ENCODE measurements around the gene DBNL.

Gene DBNL

DNA sequence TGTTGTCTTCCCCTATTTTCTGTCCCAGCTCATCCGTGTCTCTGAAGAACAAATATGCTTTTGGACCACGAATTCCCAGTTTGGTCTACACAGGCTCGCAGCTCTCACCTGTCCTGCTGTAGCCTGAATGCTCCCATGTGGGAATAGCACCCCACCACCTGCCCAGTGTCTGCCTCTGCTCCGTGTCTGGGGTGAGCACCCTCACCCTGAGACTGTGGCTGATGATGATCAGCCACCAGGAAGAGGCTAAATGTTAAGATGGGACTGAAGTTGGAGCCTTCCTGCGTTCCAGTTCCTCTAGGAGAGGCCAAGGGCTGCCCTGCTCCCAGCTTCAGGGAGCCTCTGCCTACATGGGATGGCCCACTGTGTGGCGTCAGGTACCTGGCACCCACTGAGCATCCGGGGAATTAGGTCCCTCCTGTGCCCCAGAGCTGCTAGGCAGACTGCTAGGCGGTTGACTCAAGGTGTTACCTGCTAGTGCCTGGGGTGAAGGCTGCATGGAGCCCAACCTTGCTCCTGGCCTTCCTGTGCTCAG is 17.2 kb downstream of the DBNL start:
- H3K4me3 ChIP-seq (ENCODE audit: low read depth, low read length): no peak overlapping the region
- TF ChIP-seq, protein P1, sequence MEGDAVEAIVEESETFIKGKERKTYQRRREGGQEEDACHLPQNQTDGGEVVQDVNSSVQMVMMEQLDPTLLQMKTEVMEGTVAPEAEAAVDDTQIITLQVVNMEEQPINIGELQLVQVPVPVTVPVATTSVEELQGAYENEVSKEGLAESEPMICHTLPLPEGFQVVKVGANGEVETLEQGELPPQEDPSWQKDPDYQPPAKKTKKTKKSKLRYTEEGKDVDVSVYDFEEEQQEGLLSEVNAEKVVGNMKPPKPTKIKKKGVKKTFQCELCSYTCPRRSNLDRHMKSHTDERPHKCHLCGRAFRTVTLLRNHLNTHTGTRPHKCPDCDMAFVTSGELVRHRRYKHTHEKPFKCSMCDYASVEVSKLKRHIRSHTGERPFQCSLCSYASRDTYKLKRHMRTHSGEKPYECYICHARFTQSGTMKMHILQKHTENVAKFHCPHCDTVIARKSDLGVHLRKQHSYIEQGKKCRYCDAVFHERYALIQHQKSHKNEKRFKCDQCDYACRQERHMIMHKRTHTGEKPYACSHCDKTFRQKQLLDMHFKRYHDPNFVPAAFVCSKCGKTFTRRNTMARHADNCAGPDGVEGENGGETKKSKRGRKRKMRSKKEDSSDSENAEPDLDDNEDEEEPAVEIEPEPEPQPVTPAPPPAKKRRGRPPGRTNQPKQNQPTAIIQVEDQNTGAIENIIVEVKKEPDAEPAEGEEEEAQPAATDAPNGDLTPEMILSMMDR (IDR thresholded peaks at IDR 0.05; ENCODE audit: borderline replicate concordance, insufficient read depth, low read depth, low read length): no peak

DNA sequence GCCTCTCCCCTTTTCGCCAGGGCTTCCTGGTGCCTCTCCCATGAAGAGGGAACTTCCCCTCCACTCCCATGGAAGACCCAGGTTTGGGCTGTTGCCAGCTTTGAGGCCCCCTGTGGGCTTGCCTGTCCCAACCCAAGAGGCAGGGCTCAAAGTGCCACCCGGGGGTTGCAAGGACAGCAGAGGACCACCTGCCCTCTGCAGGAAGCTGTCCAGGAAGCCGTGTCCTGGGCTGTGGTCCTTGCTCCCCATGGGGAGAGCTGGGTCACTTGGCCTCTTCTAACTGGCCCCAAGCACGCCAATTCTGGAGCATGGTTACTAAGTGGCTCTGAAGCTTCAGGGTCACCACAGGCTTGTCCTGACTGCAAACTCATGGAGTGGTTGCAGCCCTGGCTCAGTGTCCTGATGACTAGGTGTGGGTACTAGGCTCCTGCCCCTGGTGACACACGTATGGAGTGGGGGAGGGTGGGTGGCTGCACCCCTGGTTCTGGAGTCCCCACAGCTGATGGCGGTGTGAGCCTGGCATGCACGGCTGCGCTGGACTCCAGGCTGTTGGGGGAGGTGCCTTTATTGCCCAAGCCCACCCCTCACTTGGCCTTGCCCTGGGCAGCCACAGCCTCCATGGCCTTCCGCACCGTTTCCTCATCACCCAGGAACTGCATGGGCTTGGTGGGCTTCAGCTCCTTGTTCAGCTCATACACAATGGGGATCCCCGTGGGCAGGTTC is 17.8 kb downstream of the DBNL start:
- H3K4me3 ChIP-seq (ENCODE audit: low read depth, low read length): no peak overlapping the region
- TF ChIP-seq, protein P1 (IDR thresholded peaks at IDR 0.05; ENCODE audit: borderline replicate concordance, insufficient read depth, low read depth, low read length): no peak

DNA sequence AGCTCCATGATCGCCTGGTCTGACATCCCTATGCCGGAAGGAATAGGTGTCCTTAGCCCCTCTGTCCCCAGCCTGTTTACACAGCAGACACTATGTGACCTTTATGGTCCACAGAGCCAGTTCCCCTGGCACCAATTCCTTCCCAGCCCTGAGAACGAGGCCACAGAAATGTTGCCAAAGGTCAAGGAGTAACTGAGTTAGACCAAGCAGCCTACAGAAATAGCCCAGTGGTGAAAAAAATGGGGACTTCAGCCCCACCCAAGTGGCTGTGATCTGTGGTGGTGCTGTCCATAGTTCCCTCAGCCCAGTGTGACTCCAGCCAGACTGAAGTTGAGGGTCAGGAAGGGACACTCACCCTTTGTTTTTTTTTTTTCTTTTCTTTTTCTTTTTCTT is 18.4 kb downstream of the DBNL start:
- TF ChIP-seq, protein P1 (IDR thresholded peaks at IDR 0.05; ENCODE audit: borderline replicate concordance, insufficient read depth, low read depth, low read length): no peak
- H3K4me3 ChIP-seq (ENCODE audit: low read depth, low read length): no peak overlapping the region

DNA sequence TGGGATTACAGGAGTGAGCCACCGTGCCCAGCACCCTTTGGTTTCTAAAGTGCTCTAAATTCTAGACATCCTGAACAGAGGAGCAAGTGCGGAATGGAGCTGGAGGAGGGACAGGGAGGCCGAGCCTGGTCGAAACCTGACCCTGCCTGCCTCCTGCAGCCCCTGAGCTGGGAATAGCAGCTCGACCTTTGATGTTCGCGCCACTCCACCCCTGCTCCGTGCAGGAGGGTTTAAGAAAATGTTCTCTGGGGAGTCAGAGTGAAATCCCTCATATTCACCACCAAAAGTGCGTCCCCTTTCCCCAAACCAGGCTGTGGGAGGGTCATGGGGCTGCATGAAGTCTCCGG is 19.0 kb downstream of the DBNL start:
- H3K4me3 ChIP-seq (ENCODE audit: low read depth, low read length): no peak overlapping the region
- TF ChIP-seq, protein P1 (IDR thresholded peaks at IDR 0.05; ENCODE audit: borderline replicate concordance, insufficient read depth, low read depth, low read length): no peak

DNA sequence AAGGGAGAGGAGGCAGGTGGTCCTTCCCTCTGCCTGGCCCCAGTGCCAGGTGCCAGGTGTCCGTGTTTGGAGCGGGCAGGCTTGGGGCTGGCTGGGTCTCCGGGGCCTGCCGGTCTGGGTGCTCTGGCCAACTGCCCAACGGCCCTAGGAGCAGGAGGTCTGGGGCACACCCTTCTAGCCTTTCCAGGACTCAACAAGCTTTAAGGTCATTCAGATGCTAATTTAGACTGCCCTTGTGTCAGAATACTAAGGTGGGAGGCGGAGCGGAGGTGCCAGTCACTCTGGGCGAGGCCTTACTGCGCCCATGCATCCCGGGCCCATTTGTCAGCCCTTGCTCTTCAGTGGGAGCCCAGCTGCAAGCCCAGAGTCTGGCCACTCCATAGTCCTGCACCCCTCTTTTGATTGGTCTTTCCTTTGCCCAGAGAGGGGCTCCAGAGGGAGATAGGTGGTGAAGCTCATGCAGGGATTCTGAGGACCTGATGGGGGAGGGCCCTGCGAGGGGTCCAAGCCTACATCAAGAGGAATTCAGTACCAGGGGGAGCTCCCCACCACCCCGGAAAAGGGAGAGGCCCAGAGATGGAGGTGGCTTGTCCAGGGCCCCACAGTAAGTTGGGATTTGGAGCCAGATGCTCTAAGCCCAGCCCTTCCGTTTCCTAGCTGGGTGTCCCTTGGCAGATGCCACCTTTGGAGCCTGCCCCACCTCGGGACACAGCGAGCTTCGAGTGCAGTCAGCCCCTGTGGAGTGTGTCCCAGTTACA is 19.6 kb downstream of the DBNL start:
- no peak overlapping the region for H3K4me3 ChIP-seq (ENCODE audit: low read depth, low read length)
- TF ChIP-seq, protein P1 (IDR thresholded peaks at IDR 0.05; ENCODE audit: borderline replicate concordance, insufficient read depth, low read depth, low read length): no peak

DNA sequence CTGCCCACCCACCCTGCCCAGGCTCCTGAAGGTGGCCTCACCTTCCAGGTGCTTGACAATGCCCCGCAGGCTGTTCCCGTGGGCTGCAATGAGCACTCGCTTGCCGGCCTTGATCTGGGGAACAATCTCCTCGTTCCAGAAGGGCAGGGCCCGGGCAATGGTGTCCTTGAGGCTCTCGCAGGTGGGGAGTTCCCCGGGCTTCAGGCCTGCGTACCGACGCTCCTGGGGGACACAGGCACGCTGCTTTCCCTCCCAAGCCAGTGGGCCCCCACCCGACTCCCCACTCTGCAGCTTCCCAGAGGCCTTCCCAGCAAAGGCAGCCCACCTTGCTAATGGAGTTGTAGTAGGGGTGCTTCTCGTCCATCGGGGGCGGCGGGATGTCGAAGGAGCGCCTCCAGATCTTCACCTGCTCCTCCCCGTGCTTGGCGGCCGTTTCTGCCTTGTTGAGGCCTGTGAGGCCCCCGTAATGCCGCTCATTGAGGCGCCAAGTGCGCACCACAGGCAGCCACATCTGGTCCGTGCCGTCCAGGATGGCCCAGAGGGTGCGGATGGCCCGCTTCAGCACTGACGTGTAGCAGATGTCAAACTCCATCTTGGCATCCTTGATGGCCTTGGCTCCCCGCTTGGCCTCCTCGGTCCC is 20.4 kb downstream of the DBNL start:
- TF ChIP-seq, protein P1 (IDR thresholded peaks at IDR 0.05; ENCODE audit: borderline replicate concordance, insufficient read depth, low read depth, low read length): no peak
- H3K4me3 ChIP-seq (ENCODE audit: low read depth, low read length): no peak overlapping the region

Measured in GM12875 (cell line).